ENCODE results near the gene SBF2. TPM values are rescaled to one million over a fixed set of nuclear protein-coding genes. Genes with fewer than 3 reads are reported as not detected.

Gene SBF2
- total RNA-seq, 1 donor from 2014 or later, result 5.3 TPM

GRCh38 chr11:10302744-10303557 lies 8.9 kb upstream of the SBF2 start:
- DNase-seq (ENCODE audit: low spot score), result peak; percentile 71
- H3K4me1 Mint-ChIP-seq (ENCODE audit: low read depth), result peaks cover 66% of the 10 kb centered on the region
- no peaks in the 10 kb centered on the region for H3K9me3 Mint-ChIP-seq
- intact Hi-C loops (cut with micrococcal nuclease), result loop anchor here (1.0 to 10.0 kb wide), 7 partner anchors 9 to 1618 kb away; partner anchors contain the start of genes AKIP1, DENND5A, EIF4G2 and RPL27A
- H3K4me3 Mint-ChIP-seq, result peak overlapping the region; percentile 97
- H3K27me3 Mint-ChIP-seq (ENCODE audit: insufficient read depth), result peaks cover 67% of the 10 kb centered on the region
- peak overlapping the region; percentile 82 for H3K27ac Mint-ChIP-seq
- H3K36me3 Mint-ChIP-seq (ENCODE audit: low read depth), result peaks cover 1% of the 10 kb centered on the region

GRCh38 chr11:10302359-10302743 lies 8.3 kb upstream of the SBF2 start:
- Mint-ChIP-seq H3K27ac (no peak overlapping the region), H3K9me3 (no peaks in the 10 kb centered on the region), H3K4me3 (peak overlapping the region; percentile 97), H3K36me3 (ENCODE audit: low read depth) (peaks cover 1% of the 10 kb centered on the region), H3K27me3 (ENCODE audit: insufficient read depth) (peaks cover 71% of the 10 kb centered on the region), H3K4me1 (ENCODE audit: low read depth) (peaks cover 66% of the 10 kb centered on the region)
- intact Hi-C loops (cut with micrococcal nuclease), result loop anchor here (5.0 to 10.0 kb wide), 6 partner anchors 505 to 1618 kb away; partner anchors contain the start of genes AKIP1, DENND5A, EIF4G2 and RPL27A
- no peak for DNase-seq (ENCODE audit: low spot score)

- H3K36me3 Mint-ChIP-seq (ENCODE audit: low read depth), result no peaks in the 10 kb centered on the region
Observed at GRCh38 chr11:10301656-10302358, 7.8 kb upstream of the SBF2 start.

GRCh38 chr11:10298342-10298741 lies 4.3 kb upstream of the SBF2 start:
- peak; percentile 56 for DNase-seq (ENCODE audit: low spot score)
- Mint-ChIP-seq H3K27me3 (ENCODE audit: insufficient read depth) (peaks cover 67% of the 10 kb centered on the region), H3K27ac (no peak overlapping the region), H3K9me3 (no peaks in the 10 kb centered on the region), H3K4me3 (no peak overlapping the region), H3K4me1 (ENCODE audit: low read depth) (peaks cover 56% of the 10 kb centered on the region), H3K36me3 (ENCODE audit: low read depth) (no peaks in the 10 kb centered on the region)
- intact Hi-C loops (cut with micrococcal nuclease), result loop anchor here (1.0 to 10.0 kb wide), 4 partner anchors 9 to 1294 kb away; partner anchors contain the start of genes AMPD3, NRIP3 and RNF141

More at GRCh38 chr11:10301656-10302358, 7.8 kb upstream of the SBF2 start:
- H3K27ac Mint-ChIP-seq, result no peak overlapping the region
- intact Hi-C loops (cut with micrococcal nuclease), result loop anchor here (5.0 to 10.0 kb wide), 6 partner anchors 505 to 1617 kb away; partner anchors contain the start of genes AKIP1, DENND5A, EIF4G2 and RPL27A
- H3K4me1 Mint-ChIP-seq (ENCODE audit: low read depth), result peaks cover 62% of the 10 kb centered on the region
- H3K27me3 Mint-ChIP-seq (ENCODE audit: insufficient read depth), result peaks cover 72% of the 10 kb centered on the region
- DNase-seq (ENCODE audit: low spot score), result no peak
- H3K4me3 Mint-ChIP-seq, result peak overlapping the region; percentile 53
- H3K9me3 Mint-ChIP-seq, result no peaks in the 10 kb centered on the region

GRCh38 chr11:10295064-10295901 lies 1.3 kb upstream of the SBF2 start:
- no peak for DNase-seq (ENCODE audit: low spot score)
- Mint-ChIP-seq H3K27ac (no peak overlapping the region), H3K9me3 (no peaks in the 10 kb centered on the region)

GRCh38 chr11:10294290-10294953 lies 403 bp upstream of the SBF2 start:
- intact Hi-C loops (cut with micrococcal nuclease), result loop anchor here (1.0 to 10.0 kb wide), 3 partner anchors 9 to 1290 kb away; partner anchors contain the start of gene NRIP3
- Mint-ChIP-seq H3K4me3 (peak overlapping the region; percentile 80), H3K27ac (peak overlapping the region; percentile 64), H3K9me3 (no peaks in the 10 kb centered on the region), H3K36me3 (ENCODE audit: low read depth) (no peaks in the 10 kb centered on the region), H3K4me1 (ENCODE audit: low read depth) (peaks cover 35% of the 10 kb centered on the region), H3K27me3 (ENCODE audit: insufficient read depth) (peaks cover 66% of the 10 kb centered on the region)
- DNase-seq (ENCODE audit: low spot score), result no peak

More at GRCh38 chr11:10295064-10295901, 1.3 kb upstream of the SBF2 start:
- H3K4me3 Mint-ChIP-seq, result peak overlapping the region; percentile 80
- no peaks in the 10 kb centered on the region for H3K36me3 Mint-ChIP-seq (ENCODE audit: low read depth)
- H3K4me1 Mint-ChIP-seq (ENCODE audit: low read depth), result peaks cover 40% of the 10 kb centered on the region
- intact Hi-C loops (cut with micrococcal nuclease), result loop anchor here (2.0 to 10.0 kb wide), 4 partner anchors 14 to 1290 kb away; partner anchors contain the start of genes AMPD3, NRIP3 and RNF141
- H3K27me3 Mint-ChIP-seq (ENCODE audit: insufficient read depth), result peaks cover 70% of the 10 kb centered on the region

GRCh38 chr11:10291801-10292638 lies 2.0 kb downstream of the SBF2 start:
- Mint-ChIP-seq H3K27ac (no peak overlapping the region), H3K36me3 (ENCODE audit: low read depth) (no peaks in the 10 kb centered on the region), H3K9me3 (no peaks in the 10 kb centered on the region), H3K4me1 (ENCODE audit: low read depth) (peaks cover 21% of the 10 kb centered on the region), H3K4me3 (peak overlapping the region; percentile 32), H3K27me3 (ENCODE audit: insufficient read depth) (peaks cover 50% of the 10 kb centered on the region)
- intact Hi-C loops (cut with micrococcal nuclease), result loop anchor here (10.0 kb wide), 1 partner anchor 1287 kb away; the partner anchor contains the start of gene NRIP3
- no peak for DNase-seq (ENCODE audit: low spot score)

GRCh38 chr11:10289765-10290380 lies 4.1 kb downstream of the SBF2 start:
- no peaks in the 10 kb centered on the region for H3K9me3 Mint-ChIP-seq
- DNase-seq (ENCODE audit: low spot score), result no peak
- no peaks in the 10 kb centered on the region for H3K36me3 Mint-ChIP-seq (ENCODE audit: low read depth)
- H3K27me3 Mint-ChIP-seq (ENCODE audit: insufficient read depth), result peaks cover 35% of the 10 kb centered on the region
- no peak overlapping the region for H3K4me3 Mint-ChIP-seq
- H3K4me1 Mint-ChIP-seq (ENCODE audit: low read depth), result peaks cover 13% of the 10 kb centered on the region
- intact Hi-C loops (cut with micrococcal nuclease), result loop anchor here (10.0 kb wide), 1 partner anchor 1285 kb away; the partner anchor contains the start of gene NRIP3
- H3K27ac Mint-ChIP-seq, result no peak overlapping the region

- no peaks in the 10 kb centered on the region for H3K9me3 Mint-ChIP-seq
Observed at GRCh38 chr11:10288881-10289764, 4.9 kb downstream of the SBF2 start.

More at GRCh38 chr11:10288881-10289764, 4.9 kb downstream of the SBF2 start:
- H3K4me1 Mint-ChIP-seq (ENCODE audit: low read depth), result peaks cover 10% of the 10 kb centered on the region
- DNase-seq (ENCODE audit: low spot score), result no peak
- peaks cover 36% of the 10 kb centered on the region for H3K27me3 Mint-ChIP-seq (ENCODE audit: insufficient read depth)
- intact Hi-C loops (cut with micrococcal nuclease), result no loop called here
- H3K27ac Mint-ChIP-seq, result no peak overlapping the region
- no peaks in the 10 kb centered on the region for H3K36me3 Mint-ChIP-seq (ENCODE audit: low read depth)
- H3K4me3 Mint-ChIP-seq, result no peak overlapping the region
